NT2/D1 (cell line): ENCODE data around the gene PIK3C3.
"Not testable (repeated sequence)": the region's sequence is repeated elsewhere in the genome, so short reads cannot be mapped to it uniquely, and the experiment has no call there.

Experiments used
- DNase-seq: peaks from one replicate; pipeline ENCODE4 v3.0.0-alpha.2; 2011; ENCODE audit warnings: low read depth, low spot score
- H3K27me3 ChIP-seq: 2 replicates; pipeline ENCODE4 v1.6.0; 2011; ENCODE audit warnings: mild to moderate bottlenecking; ENCODE audit not compliant: insufficient read length, insufficient read depth
- H3K36me3 ChIP-seq: 2 replicates; pipeline ENCODE4 v1.6.1; 2011; ENCODE audit warnings: mild to moderate bottlenecking, low read length, mixed read lengths; ENCODE audit not compliant: insufficient read depth, insufficient read length
- H3K4me1 ChIP-seq: 2 replicates; pipeline ENCODE4 v1.5.1; 2011; ENCODE audit not compliant: insufficient read depth, insufficient read length
- H3K4me3 ChIP-seq: 2 replicates; pipeline ENCODE4 v1.5.1; 2011; ENCODE audit warnings: low read depth; ENCODE audit not compliant: insufficient read length
- H3K9ac ChIP-seq: 2 replicates; pipeline ENCODE4 v1.6.0; 2011; ENCODE audit warnings: low read depth; ENCODE audit not compliant: insufficient read length
- H3K9me3 ChIP-seq: 2 replicates; pipeline ENCODE4 v1.5.1; 2011; ENCODE audit warnings: mild to moderate bottlenecking, low read length; ENCODE audit not compliant: insufficient read depth
- SUZ12 ChIP-seq: IDR thresholded peaks from 2 replicates; pipeline ENCODE4 v1.6.1; 2011; ENCODE audit not compliant: insufficient read length, insufficient read depth; ENCODE audit errors: extremely low read depth
- YY1 ChIP-seq: IDR thresholded peaks from 2 replicates; pipeline ENCODE4 v1.6.1; 2011; ENCODE audit not compliant: insufficient read length, insufficient read depth
- ZNF274 ChIP-seq: IDR thresholded peaks from 2 replicates; pipeline ENCODE4 v1.6.1; 2011; ENCODE audit warnings: mild to moderate bottlenecking, low read depth, low read length

Gene PIK3C3

GRCh38 chr18:41996020-41996419, 41.0 kb downstream of the PIK3C3 start:
- Histone ChIP-seq H3K9ac (no peak overlapping the region), H3K9me3 (no peaks in the 10 kb centered on the region), H3K4me1 (no peaks in the 10 kb centered on the region), H3K4me3 (no peak overlapping the region), H3K27me3 (no peaks in the 10 kb centered on the region), H3K36me3 (peaks cover 52% of the 10 kb centered on the region)
- DNase-seq = no peak
- no peak for TF ChIP-seq YY1
- TF ChIP-seq ZNF274 = no peak
- TF ChIP-seq SUZ12 = no peak

DNA sequence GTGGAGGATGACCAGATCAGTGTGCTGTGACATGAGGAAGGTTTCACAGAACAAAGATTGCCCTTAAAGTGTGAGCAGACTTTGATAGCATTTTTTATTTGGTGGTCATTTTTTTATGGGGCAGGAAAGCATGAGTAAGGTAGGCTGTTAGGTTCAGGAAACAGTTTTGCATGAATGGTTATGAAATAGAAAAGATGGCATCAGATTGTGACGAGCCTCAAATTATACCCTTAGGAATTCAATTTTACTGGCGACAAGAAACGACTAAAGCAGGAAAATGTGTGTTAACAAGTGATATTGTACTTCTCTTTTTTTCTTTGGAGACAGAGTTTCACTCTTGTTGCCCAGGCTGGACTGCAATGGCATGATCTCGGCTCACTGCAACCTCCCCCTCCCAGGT, 44.7 kb downstream of the PIK3C3 start:
- H3K27me3 ChIP-seq = no peaks in the 10 kb centered on the region
- no peak for DNase-seq
- H3K4me1 ChIP-seq = no peaks in the 10 kb centered on the region
- no peak overlapping the region for H3K4me3 ChIP-seq
- peaks cover 53% of the 10 kb centered on the region for H3K36me3 ChIP-seq
- TF ChIP-seq YY1 (no peak), SUZ12 (no peak), ZNF274 (no peak)
- no peaks in the 10 kb centered on the region for H3K9me3 ChIP-seq
- no peak overlapping the region for H3K9ac ChIP-seq

DNA sequence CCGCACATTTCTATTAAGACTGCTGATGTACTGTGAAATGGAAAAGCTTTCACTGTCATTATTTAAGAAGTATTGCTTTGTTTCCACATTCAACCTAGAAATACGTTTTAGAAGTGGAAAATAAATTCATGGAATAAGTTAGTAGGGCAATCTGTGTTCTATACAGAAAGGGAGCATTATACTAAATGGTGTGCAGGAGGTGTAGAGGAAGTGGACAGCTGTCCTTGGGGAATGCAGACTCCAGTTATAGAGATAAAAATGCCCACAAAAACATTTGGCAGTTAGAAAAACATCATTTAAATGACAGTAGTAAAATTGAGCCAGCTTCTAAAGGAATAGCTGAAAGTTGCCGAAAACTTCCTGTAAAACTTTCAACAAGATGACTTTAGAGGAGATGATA, 46.8 kb downstream of the PIK3C3 start:
- Histone ChIP-seq H3K36me3 (peaks cover 46% of the 10 kb centered on the region), H3K9me3 (no peaks in the 10 kb centered on the region), H3K9ac (no peak overlapping the region), H3K4me3 (no peak overlapping the region), H3K27me3 (no peaks in the 10 kb centered on the region), H3K4me1 (no peaks in the 10 kb centered on the region)
- TF ChIP-seq YY1 = no peak
- no peak for TF ChIP-seq SUZ12
- TF ChIP-seq ZNF274 = no peak
- DNase-seq = no peak

- H3K36me3 ChIP-seq = peaks cover 37% of the 10 kb centered on the region
- no peak overlapping the region for H3K4me3 ChIP-seq
These were observed 49.6 kb downstream of the PIK3C3 start for GRCh38 chr18:42004653-42005052.

GRCh38 chr18:42005782-42006181, 50.7 kb downstream of the PIK3C3 start:
- Histone ChIP-seq H3K36me3 (peaks cover 26% of the 10 kb centered on the region), H3K9me3 (no peaks in the 10 kb centered on the region), H3K4me3 (no peak overlapping the region), H3K4me1 (no peaks in the 10 kb centered on the region), H3K9ac (no peak overlapping the region), H3K27me3 (no peaks in the 10 kb centered on the region)
- no peak for DNase-seq
- TF ChIP-seq SUZ12 = no peak

More at GRCh38 chr18:42004653-42005052, 49.6 kb downstream of the PIK3C3 start:
- no peak for DNase-seq
- H3K27me3 ChIP-seq = no peaks in the 10 kb centered on the region
- TF ChIP-seq ZNF274 (no peak), YY1 (no peak), SUZ12 (no peak)
- H3K9ac ChIP-seq = no peak overlapping the region
- no peaks in the 10 kb centered on the region for H3K4me1 ChIP-seq
- no peaks in the 10 kb centered on the region for H3K9me3 ChIP-seq

DNA sequence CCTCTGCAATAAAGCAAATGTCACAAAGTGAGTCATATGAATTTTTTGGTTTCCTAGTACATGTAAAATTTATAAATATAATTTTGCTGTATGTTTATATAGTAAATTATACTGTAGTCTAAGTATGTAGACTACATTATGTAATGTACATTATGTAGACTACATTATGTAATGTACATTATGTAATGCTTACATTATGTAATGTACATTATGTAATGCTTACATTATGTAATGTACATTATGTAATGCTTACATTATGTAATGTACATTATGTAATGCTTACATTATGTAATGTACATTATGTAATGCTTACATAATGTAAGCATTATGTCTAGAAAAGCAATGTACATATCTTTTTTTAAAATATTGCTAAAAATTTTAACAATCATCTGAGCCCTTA, 54.4 kb downstream of the PIK3C3 start:
- not testable (repeated sequence) for H3K9ac ChIP-seq, H3K4me3 ChIP-seq, DNase-seq, H3K4me1 ChIP-seq, H3K27me3 ChIP-seq, H3K9me3 ChIP-seq
- H3K36me3 ChIP-seq = peaks cover 21% of the 10 kb centered on the region

DNA sequence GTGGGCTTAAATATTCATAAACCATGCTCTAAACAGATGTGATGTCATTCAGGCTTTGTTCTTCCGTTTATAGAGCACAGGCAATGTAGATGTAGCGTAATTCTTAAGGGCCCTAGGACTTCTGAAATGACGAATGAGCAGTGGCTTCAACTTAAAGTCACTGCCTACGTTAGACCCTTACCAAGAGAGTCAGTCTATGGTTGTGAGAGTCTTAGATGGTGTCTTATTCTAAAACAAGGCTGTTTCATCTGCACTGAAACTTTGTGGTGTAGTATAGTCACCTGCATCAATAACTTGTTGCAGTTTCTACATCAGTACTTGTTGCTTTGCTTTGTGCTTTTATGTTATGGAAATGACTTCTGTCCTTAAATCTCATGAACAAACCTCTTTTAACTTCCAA, 56.0 kb downstream of the PIK3C3 start:
- Histone ChIP-seq H3K4me1 (no peaks in the 10 kb centered on the region), H3K36me3 (peaks cover 19% of the 10 kb centered on the region), H3K9ac (no peak overlapping the region), H3K9me3 (no peaks in the 10 kb centered on the region), H3K4me3 (no peak overlapping the region), H3K27me3 (no peaks in the 10 kb centered on the region)
- DNase-seq = no peak
- TF ChIP-seq YY1 = no peak
- TF ChIP-seq ZNF274 = no peak
- no peak for TF ChIP-seq SUZ12

DNA sequence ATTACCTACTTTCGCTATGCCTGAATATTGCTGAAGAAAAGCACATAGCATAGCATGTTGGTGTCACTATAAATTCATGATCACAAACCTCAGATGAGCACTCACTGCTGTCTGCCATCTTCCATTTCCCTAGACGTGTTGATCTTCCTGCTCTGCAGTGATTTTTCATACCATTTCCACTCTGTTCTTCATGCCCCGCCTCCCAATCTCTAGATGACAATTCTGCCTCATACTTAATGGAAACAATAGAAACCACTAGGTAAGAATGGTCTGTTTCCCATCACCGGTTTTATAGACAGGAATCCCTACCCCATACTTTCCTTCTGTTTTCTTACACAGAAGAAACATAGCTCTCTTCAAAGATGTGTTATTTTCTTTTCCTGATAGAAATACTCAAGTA, 63.8 kb downstream of the PIK3C3 start:
- H3K27me3 ChIP-seq = no peaks in the 10 kb centered on the region
- H3K36me3 ChIP-seq = peaks cover 22% of the 10 kb centered on the region
- DNase-seq = no peak
- no peaks in the 10 kb centered on the region for H3K4me1 ChIP-seq
- TF ChIP-seq SUZ12 (no peak), ZNF274 (no peak), YY1 (no peak)
- H3K9ac ChIP-seq = no peak overlapping the region
- no peaks in the 10 kb centered on the region for H3K9me3 ChIP-seq
- H3K4me3 ChIP-seq = no peak overlapping the region
